SKM-1 (cell line): ENCODE measurements around the gene MBD6.
"Not testable (repeated sequence)": the region's sequence is repeated elsewhere in the genome, so short reads cannot be mapped to it uniquely, and the experiment has no call there.

Experiments
- DNase-seq: peaks from one replicate; lab custom pipeline; 2025; ENCODE audit not compliant: unreplicated experiment; lab: John Stamatoyannopoulos, UW

MBD6 gene

GRCh38 chr12:57546438-57547287 is 24.0 kb downstream of the MBD6 start, which contains the start of gene DCTN2:
Gene DCTN2 (minus strand): TSS chr12:57547192. CDS start chr12:57547063, 129 bp downstream.
- DNase-seq: peak; percentile 62

- no peak for DNase-seq
These were observed 24.8 kb downstream of the MBD6 start for GRCh38 chr12:57547288-57548012.

- no peak for DNase-seq
These were observed 25.3 kb downstream of the MBD6 start for GRCh38 chr12:57548013-57548315.

GRCh38 chr12:57548488-57548887 is 25.9 kb downstream of the MBD6 start:
- DNase-seq: no peak

GRCh38 chr12:57549203-57549908 is 26.7 kb downstream of the MBD6 start:
- no peak for DNase-seq

GRCh38 chr12:57549909-57550640 is 27.5 kb downstream of the MBD6 start, which contains the start of gene KIF5A:
Gene KIF5A (plus strand): TSS chr12:57550044. CDS start chr12:57550272, 228 bp downstream.
- DNase-seq: no peak

- DNase-seq: no peak
These were observed 28.3 kb downstream of the MBD6 start for GRCh38 chr12:57550641-57551549.

GRCh38 chr12:57551637-57552305 is 29.1 kb downstream of the MBD6 start:
- DNase-seq: no peak

- no peak for DNase-seq
These were observed 29.7 kb downstream of the MBD6 start for GRCh38 chr12:57552306-57552651.

GRCh38 chr12:57552835-57553313 is 30.2 kb downstream of the MBD6 start:
- no peak for DNase-seq

- DNase-seq: no peak
These were observed 30.9 kb downstream of the MBD6 start for GRCh38 chr12:57553343-57554202.

GRCh38 chr12:57554453-57554852 is 31.8 kb downstream of the MBD6 start:
- DNase-seq: no peak

- DNase-seq: no peak
These were observed 32.3 kb downstream of the MBD6 start for GRCh38 chr12:57554897-57555296.

GRCh38 chr12:57558864-57559263 is 36.2 kb downstream of the MBD6 start:
- no peak for DNase-seq

GRCh38 chr12:57560516-57560915 is 37.9 kb downstream of the MBD6 start:
- no peak for DNase-seq

GRCh38 chr12:57561117-57561516 is 38.5 kb downstream of the MBD6 start:
- DNase-seq: not testable (repeated sequence)

GRCh38 chr12:57563358-57563757 is 40.7 kb downstream of the MBD6 start:
- DNase-seq: no peak

- no peak for DNase-seq
These were observed 41.6 kb downstream of the MBD6 start for GRCh38 chr12:57564178-57564740.
